GM21737 (cell line): ENCODE results near the gene WDR20.
A peak's percentile ranks its signal among the peaks of the same experiment; 100 is the strongest.
"Not testable (repeated sequence)": the region's sequence is repeated elsewhere in the genome, so short reads cannot be mapped to it uniquely, and the experiment has no call there.

Source experiments
- ATAC-seq: cut with Tn5 transposase; IDR thresholded peaks from one replicate; pipeline ENCODE4 v1.9.1; 2021; ENCODE audit warnings: mild to moderate bottlenecking, moderate library complexity; ENCODE audit not compliant: unreplicated experiment

The WDR20 gene, protein sequence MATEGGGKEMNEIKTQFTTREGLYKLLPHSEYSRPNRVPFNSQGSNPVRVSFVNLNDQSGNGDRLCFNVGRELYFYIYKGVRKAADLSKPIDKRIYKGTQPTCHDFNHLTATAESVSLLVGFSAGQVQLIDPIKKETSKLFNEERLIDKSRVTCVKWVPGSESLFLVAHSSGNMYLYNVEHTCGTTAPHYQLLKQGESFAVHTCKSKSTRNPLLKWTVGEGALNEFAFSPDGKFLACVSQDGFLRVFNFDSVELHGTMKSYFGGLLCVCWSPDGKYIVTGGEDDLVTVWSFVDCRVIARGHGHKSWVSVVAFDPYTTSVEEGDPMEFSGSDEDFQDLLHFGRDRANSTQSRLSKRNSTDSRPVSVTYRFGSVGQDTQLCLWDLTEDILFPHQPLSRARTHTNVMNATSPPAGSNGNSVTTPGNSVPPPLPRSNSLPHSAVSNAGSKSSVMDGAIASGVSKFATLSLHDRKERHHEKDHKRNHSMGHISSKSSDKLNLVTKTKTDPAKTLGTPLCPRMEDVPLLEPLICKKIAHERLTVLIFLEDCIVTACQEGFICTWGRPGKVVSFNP

GRCh38 chr14:102139286-102140026, at the start of gene WDR20:
Gene WDR20 (plus strand): TSS chr14:102139897. CDS start chr14:102139924, 27 bp downstream.
- ATAC-seq = peak; percentile 94

DNA sequence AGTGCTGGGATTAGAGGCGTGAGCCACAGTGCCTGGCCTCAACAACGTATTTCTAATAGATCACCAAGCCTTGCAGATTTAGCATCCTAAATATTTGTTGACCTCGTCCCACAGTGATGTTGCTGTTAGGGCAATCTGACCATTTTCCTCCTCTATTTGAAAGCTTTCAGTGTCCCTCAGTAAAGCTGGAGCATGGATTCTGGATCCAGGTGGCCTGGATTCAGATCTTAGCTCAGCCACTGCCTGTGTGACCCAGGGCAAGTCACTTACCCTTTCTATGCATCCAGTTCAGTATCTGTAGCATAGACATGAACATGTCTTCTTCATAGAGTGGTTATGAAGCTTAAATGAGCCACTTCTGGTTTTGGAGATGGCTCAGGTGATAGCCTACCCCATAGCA, 49.0 kb upstream of the WDR20 start:
- no peak for ATAC-seq

DNA sequence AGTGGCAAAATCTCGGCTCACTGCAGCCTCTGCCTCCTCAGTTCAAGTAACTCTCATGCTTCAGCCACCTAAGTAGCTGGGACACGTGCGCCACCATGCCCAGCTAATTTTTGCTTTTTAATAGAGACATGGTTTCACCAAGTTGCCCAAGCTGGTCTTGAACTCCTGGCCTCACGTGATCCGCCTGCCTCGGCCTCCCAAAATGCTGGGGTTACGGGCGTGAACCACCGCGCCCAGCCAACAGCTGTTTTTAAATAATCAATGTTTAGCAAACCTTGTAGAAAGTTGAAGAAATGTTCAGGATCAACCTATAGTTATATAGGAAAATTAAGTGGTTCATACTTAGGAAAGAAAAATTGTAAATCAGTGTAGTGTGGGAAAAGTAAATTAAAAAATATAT, 46.9 kb upstream of the WDR20 start:
- no peak for ATAC-seq

DNA sequence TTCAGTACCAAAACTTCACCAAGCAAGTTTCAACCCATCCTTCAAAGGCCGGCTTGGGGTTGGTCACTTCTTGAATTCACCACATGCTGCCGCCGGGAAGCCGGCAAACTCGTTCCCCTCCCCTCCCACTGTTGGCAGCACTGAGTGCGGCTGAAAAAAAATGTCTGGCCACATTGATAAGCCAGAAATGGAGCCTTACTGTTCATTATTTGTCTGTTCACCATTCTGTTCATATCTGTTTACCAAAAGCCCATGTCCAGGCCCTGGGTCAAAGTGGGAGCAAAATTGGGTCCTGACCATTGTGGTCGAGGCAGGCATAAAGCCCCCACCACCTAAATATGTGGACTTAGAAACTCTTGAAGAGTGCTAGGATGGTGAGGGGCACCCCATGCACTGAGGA, 45.6 kb upstream of the WDR20 start:
- ATAC-seq = no peak

GRCh38 chr14:102095231-102095870, 44.3 kb upstream of the WDR20 start:
- no peak for ATAC-seq

DNA sequence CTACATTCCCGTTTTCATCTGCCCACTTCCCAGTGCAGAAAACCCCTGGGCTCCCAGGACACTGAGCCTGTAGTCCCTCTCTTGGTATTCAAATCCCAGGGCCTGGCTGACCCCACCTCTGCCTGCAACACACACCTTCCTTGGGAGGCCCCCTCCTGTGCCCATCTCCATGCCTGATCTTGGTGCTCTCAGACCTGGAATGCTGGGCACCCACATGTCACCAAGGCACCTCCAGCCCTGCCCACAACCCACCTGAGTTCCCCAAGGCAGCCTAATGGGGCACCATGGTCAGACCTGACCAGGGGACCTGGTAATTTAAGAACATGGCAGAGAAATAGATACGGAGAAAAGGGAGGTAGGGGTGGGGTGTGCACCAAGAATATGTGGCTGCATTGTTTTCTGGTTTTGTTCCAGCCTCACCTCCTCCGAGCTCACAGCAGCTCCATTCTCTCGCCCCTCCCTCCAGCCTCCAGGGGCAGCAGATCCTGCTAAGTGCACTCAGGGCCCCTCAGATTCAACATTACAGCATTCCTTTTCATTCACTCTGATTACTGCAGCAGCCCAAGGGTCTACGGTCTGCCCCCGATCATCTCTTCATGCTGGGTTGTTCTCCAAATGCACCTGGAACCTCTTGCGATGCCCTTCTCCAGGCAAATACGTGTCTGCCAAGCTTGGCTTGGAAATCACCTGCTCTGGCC, 43.7 kb upstream of the WDR20 start:
- ATAC-seq = no peak

- no peak for ATAC-seq
These were observed 43.0 kb upstream of the WDR20 start for GRCh38 chr14:102096569-102097188.

DNA sequence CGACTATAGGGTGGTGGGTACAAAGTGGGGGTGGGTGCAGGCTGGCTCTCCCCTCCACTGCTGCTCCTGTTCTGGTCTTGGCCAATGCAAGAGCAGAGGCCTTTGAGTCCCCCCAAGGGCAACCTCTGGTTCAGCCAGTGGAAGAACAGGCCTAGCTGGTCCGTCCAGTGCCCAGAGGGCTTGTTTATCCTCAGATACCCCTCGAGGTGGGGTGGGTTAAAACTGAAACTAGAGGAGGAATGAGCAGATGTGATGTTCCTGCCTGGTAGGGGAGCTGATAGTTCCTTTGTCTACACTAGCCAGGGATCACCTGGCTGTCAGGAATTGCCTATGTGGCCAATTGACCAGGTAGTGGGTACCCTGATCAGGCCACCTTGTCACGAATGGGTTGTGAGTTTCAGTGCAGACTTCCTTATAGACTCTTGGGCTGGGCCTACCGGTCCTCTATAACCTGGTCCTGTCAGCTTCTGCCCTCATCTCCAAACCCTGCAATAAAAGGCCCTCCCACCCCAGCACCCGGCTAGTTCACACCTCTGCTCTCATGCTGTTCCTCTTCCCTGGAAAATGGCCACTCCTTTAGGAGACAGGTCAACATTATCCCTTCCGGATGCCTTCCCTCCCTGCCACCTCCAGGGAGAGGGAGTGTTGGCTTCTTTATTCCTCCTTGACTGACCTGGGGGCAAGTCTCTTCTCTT, 42.1 kb upstream of the WDR20 start:
- ATAC-seq = no peak

DNA sequence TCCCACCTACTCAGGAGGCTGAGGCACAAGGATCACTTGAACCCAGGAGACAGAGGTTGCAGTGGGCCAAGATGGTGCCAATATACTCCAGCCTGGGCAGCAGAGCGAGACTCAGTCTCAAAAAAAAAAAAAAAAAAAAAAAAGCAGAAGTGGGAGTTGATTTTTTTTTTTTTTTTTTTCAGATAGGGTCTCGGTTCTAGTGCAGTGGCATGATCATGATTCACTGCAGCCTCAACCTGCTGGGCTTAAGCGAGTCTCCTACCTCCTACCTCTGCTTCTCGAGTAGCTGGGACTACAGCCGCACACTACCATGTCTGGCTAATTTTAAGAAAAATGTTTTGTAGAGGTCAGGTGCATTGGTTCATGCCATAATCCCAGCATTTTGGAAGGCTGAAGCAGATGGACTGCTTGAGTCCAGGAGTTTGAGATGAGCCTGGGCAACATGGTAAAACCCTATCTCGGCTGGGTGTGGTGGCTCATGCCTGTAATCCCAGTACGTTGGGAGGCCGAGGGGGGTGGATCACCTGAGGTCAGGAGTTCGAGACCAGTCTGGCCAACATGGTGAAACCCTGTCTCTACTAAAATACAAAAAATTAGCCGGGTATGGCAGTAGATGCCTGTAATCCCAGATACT, 36.5 kb upstream of the WDR20 start:
- ATAC-seq = no peak

DNA sequence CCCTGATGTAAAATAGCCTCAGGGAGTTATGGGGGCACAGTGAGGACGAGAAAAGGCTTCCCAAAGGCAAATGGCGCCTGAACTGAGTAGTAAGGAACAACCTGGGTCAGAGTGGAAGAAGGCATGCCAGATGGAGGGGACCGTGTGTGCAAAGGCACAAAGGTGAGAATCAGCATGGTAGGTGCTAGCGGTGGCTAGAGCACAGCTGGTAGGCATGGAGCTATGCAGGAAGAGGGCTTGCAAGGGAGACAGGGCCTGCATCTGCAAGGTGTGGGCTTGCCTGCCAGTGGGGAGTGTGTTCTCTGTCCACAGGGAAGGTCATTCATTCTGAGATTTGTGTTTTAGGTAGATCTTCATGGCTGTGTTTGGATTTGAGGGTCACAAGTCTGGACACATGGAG, 34.3 kb upstream of the WDR20 start:
- ATAC-seq = no peak

DNA sequence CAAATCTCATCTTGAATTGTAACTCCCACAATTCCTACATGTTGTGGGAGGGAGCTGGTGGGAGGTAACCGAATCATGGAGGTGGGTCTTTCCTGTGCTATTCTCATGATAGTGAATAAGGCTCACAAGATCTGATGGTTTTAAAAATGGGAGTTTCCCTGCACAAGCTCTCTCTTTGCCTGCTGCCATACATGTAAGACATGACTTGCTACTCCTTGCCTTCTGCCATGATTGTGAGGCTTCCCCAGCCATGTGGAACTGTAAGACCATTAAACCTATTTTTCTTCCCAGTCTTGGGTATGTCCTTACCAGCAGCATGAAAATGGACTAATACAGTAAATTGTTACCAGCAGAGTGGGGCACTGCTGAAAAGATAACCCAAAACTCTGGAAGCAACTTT, 30.4 kb upstream of the WDR20 start:
- ATAC-seq = not testable (repeated sequence)

GRCh38 chr14:102111101-102111500, 28.6 kb upstream of the WDR20 start:
- ATAC-seq = no peak

DNA sequence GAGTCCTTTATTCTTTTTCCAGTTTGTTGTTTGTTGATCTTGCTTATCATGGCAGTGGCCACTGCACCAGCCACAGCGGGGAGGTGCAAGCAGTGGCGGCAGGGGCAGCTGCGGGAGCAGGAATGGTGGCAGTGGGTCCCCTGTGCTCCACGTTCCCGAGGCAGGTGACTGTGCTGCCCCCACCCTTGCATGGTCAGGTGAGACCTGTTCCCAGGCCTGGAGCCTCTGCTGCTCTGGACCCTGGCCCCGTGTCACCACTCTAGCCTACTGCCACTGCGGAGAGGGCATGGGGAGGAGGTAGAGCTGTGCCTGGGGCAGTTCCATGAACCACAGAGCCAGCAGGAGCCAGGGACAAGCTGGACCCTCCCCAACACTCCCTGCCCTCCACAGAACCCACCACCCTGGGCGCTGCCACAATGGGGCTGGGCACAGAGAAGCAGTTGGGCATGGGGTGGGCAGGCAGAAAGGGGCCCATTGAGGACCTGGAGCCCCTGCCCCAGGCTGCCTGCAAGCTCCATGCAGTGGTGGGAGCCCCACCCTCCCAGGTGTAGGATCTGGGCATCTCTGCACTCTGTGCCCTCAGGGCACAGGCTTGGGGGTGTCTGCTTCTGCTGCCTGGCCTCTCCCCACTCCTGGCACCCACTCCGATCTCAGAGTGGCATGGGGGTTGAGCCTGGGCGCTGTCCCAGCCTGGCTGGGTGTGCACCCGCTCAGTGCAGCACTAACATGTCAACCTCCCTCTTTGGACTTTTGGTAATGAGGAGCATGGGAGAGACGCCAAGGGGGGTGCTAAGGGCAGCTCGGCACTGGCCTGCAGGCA, 23.1 kb upstream of the WDR20 start:
- ATAC-seq = no peak

GRCh38 chr14:102117852-102118251, 21.8 kb upstream of the WDR20 start:
- no peak for ATAC-seq

GRCh38 chr14:102120888-102121287, 18.8 kb upstream of the WDR20 start:
- ATAC-seq = no peak

DNA sequence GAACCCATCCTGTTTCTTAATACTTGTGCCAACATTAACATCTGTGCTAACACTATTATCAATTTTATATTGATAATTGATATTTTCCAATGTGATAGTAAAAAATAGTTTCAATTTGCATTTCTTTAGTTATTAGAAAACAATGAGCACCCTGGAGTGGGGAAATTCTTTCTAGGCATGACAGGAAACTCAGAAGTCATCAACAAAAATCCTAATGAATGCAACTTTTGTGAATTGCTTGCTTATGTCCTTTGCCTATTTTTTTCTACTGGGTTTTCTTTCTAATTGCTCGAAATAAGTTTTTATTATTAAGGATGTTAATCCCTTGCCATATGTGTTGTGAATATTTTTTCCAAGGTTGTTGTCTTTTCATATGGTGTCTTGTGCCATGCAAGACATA, 18.1 kb upstream of the WDR20 start:
- ATAC-seq = no peak

GRCh38 chr14:102124419-102124818, 15.3 kb upstream of the WDR20 start:
- no peak for ATAC-seq

DNA sequence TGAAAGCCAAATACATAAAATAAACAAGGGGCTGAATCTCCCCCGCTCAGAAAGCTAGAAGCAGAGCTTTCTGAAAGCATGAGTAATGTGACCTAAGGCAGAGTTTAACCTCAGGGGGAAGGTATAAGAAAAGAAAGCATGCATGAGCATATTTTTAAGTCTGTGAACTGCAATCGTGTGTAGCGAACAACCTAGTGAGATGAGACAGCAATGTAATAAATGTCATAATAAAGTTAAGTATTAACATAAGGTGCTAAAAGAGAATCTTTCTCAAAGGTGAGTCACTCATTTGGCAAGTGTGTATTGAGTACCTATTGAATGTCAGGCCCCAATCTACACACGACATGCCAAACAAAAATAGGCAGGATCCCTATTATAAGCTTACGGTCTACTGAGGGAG, 14.2 kb upstream of the WDR20 start:
- ATAC-seq = no peak
